Kidney glomerular epithelial cell (primary cell): ENCODE data around the gene TMPRSS3.

Source experiments
- DNase-seq: peaks from one replicate; lab custom pipeline; 2025; lab: John Stamatoyannopoulos, UW

TMPRSS3 gene

DNA sequence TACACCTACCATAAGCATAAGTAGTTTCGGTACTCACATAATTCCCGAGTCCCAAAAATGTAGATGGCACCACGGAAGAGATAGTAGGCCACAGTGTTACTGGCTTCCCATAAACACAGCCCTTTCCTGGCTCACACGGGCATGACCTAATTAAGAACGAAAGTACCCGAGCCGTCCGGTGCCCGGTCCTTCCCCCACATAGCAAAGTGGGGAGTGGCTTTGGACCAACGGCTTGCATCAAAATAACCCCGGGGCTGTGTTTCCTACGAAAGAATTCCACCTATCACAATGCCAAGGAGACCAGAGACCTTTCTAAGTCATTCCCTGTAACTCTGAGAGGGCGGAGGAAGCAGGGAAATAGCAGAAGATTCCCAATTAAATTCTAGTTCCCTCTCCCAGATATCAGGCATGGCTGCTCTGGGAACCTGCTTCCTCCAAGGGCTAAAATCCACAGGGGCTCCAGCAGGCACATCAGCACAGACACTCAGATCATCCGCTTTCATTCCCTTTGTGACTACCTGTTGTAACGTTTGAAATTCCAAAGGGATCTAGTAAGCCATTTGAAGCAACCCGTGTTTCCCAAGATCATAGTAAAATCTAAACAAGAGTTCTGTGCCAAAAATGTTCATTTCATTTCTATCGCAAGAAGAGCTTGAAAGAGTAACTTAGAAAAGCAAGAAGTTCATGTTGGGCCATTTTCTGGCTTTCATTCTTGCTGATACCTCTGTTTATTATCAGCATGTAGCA is at the start of gene TMPRSS3:
Gene TMPRSS3 (minus strand): TSS at position 148 of the 747 bp plus-strand sequence. CDS start 635 bp downstream, outside the sequence.
- DNase-seq = no peak

DNA sequence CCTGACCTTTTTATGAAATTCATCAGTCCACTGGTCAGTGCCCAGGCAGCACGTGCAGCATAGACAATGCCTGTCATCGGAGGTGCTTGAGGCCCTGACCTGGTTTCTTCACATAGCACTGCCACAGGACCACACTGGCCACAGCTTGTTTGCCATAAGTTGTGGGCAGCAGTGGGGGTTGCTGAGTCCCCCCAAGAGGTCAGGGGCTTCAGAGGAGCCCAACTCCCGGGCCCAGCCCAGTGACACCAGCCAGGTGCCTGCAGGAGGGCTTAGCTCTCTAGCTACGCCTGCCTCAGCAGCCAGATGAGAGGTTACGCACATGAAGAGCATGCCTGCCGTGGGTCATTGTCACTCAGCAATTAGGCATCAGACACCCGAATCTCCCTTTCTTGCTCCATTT is 49.5 kb upstream of the TMPRSS3 start:
- DNase-seq = no peak

DNA sequence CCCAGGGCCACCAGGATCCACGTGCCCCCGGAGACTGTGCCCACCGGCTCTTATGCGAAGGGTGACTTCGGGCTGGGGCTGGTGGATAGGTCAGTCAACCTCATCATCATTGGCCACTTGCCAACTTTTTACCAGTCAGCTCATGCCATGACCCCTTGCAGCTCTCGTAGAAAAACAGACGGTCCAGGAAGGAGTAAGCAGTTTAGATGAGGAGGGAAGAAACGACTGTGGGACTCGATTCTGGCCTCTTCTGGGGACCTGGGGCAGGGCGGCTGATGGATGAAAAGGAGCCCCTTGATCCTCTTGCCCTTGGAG is 48.9 kb upstream of the TMPRSS3 start:
- DNase-seq = no peak

DNA sequence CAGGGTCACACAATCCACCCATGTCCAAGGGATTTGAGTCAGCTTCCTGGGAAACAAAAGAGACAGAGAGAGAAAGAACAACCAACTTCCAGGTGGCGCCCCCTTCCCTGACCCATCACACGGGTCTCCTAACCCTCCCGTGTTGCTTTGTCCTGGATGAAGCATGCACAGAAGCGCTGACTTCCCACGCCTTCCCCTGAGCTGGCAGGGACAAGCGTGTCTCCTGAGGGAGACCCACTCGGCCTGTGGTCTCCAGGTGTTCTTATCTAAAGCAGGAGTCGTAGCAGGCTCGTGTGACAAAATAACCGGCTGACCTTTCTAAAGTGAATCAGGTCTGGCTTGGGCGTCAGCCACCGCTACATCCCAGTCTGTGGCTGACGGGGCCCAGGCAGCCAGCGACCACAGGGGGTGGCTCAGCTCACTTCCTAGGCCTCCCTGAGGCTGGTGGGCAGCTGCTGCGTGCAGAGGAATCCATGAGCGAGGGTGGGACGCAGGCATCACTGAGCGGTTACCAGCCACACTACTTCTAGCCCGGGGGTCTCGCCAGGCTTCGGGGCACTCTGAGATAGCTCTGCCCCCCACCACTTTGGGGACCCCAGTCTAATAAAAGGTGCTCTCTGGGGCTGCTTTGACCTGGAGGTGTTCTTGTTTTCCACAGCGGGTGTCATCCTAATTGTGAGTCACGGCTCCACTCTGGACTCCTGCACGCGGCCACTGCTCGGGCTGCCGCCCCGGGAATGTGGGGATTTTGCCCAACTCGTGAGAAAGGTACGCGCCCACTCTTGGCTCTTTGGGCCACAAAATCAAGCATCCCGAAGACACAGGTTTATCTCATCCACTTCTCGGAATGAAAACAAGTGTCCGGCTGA is 48.3 kb upstream of the TMPRSS3 start:
- no peak for DNase-seq

DNA sequence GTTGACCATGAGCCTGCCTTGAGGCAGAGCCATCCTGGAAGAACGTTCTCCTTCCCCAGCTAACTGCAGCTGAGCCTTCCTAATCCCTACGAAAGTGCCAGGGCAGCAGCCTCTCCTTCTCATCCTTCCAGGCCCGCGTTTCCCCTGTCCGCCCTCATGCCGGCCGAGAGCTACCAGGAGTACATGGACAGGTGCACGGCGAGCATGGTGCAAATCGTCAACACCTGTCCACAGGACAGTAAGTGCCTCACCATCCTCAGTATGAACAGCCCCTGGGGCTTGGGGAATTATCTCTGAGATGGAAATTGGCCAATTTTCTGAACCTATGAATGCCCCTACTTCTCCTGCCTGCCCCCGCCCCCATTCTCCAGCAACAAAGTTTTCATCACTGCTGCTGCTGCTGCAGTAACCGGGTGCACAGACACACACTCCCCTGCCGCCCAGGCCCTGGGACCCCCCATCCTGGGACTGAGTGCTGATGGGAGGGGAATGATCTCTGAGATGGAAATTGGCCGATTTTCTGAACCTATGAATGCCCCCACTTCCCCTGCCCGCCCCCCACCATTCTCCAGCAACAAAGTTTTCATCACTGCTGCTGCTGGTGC is 47.4 kb upstream of the TMPRSS3 start:
- no peak for DNase-seq

DNA sequence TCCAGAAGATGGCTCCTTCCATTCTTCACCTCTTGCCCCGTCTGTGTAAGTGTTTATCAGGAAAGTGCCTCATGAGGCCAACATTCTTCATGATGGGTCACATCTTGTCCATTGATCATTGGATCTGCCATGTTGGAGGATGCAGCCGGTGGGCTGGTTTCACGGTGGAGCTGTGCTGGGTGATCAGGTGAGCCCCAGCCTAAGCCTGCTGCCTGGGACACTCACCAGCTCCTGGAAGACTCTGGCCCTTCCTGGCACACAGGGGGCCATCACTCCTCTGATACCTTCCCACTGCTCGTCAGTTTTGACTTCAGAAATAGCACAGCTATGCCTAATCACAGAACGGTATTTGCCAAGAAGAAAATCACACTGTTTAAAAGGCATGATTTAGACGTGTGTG is 46.1 kb upstream of the TMPRSS3 start:
- no peak for DNase-seq

DNA sequence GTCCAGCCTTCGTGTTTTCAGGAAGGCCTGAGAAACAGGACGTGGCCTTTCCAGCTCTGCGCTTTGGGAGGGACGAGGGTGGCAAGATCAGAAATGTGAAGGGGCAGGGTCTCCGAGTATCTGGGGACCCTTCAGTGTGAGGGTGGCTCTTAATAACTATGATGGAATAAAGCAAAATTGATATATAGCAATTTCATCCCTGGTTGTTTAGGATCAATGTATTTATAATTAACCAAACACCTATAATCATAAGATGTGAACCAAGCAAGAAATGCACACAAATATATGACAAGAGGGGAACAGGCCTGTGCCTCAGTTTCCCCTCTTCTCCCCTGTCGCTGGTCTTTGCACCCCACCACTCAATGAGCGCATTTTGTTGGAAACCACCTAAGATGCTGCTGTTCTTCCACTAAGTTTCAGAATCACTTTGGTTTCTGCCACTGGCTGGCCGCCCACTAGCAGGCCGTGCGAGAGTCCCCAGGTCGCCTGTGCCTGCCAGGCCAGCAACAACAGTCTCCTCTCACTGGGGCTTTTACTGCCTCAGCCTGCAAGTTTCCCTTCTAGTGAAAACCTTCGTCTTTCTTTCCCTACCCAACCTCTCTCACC is 44.4 kb upstream of the TMPRSS3 start:
- no peak for DNase-seq

DNA sequence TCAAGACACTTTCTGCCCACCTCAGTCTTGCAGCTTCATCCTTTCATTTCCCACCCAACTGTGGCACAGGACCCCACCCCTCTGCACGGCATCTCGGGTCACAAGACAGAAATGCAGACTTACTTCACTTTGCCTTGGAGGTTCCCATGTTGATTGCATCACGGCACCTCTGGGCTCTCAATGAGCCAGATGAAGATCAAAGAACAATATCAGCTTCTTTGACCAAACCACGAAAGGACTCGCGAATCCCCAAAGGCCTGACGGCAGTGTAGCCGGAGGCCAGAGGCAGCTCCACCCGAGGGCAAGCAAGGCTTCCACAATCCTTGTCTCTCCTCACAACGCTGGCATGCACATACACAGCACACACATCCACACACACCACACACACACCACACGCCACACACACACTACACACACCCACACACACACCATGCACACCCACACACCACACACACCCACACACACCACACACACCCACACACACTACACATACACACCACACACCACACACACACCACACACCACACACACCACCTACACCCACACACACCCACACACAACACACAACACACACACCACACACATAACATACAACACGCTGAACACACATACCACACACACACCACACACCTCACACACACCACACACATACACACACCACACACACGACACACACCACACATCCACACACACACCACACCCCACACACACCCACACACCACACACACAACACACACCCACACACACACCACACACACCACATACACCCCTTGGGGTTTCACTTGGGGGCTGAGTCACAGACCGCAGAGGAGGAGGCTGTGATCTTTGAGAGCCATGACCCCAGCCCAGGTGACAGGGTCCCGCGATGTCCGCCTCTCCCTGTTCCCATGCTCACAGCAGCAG is 43.7 kb upstream of the TMPRSS3 start:
- DNase-seq = no peak

DNA sequence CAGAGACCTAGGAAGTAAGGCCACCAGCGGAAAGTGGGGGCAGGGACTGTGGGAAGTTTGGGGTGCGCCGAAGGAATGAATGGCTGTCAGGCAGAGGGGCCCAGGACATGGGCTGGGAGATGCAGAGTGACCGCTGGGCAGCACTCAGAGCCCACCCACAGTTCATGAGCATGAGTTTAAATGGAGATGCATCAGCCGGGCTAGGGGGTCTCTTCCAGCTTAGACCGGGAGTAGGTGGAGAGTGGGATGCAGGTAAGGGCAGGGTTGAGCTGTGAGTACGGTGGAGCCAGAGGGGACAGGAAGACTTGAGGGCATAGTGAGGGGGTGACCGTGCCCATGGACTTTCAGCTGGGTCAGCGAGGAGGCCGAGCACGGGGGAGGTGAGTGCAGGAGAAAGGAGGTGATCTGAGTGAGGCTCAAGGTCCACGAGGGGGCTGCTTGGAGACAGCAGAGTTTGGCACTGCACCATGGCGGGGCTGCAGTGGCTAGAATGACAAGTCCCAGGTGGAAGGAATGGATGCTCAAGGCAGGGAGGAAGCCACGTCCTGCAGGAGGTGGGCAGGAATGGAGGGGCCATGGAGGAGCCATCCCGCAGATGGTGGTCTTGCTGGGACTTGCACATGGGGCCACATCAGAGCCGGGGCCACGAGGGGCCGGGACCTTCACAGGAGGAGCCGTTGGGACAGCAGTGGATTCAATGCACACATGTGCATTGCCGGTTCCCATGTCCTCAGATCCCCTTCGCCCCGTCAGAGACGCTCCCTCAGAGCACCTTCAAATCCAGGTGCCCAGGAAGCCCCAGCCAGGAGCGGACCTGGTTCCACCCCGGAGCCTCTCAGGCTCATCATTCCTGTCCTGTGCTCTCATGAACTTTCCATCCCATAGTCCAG is 42.7 kb upstream of the TMPRSS3 start:
- no peak for DNase-seq

DNA sequence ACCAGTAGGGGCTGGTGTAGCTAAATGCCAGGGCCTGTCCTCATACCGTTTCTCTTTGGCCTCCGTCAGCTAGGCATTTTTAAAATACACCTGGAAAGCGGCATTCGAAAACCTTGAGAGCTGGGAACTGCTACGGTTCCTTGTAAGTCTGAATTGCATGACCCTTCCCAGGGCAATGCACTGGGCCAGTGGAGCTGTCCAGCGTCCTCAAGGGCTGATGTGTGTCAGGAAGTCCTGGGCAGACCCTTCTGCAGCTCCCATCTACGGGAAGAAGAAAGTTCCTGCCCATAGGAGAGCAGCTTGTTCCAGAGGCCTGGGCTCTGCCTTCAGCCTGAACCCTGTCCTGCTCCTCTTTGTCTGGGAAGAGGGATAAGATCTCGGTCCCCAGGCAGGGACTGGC is 41.9 kb upstream of the TMPRSS3 start:
- no peak for DNase-seq

DNA sequence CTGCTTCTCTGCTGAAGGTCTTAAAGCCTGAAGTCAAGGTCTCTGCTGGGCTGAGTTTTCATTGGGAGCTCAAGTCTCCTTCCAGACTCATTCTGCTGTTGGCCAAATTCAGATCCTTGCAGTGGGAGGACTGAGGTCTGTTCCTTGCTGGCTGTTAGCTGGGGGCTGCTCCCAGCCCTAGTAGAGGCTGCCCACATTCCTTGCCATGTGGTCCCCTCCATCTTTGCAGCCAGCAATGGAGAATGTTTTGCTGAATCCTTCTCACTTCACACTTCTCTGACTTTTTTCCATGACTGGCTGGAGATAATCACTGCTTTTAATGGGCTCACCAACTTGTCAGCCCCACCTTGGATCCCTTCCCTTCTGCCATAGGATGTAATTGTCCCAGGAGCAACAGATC is 41.1 kb upstream of the TMPRSS3 start:
- DNase-seq = no peak

DNA sequence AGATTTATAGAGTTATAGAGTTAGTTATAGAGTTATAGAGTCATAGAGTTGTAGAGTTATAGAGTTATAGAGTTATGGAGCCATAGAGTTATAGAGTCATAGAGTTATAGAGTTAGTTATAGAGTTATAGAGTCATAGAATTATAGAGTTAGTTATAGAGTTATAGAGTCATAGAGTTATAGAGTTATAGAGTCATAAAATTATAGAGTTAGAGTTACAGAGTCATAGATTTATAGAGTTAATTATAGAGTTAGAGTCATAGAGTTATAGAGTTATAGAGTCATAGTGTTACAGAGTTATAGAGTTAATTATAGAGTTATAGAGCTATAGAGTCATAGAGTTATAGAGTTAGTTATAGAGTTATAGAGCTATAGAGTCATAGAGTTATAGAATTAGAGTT is 40.0 kb upstream of the TMPRSS3 start:
- no peak for DNase-seq

DNA sequence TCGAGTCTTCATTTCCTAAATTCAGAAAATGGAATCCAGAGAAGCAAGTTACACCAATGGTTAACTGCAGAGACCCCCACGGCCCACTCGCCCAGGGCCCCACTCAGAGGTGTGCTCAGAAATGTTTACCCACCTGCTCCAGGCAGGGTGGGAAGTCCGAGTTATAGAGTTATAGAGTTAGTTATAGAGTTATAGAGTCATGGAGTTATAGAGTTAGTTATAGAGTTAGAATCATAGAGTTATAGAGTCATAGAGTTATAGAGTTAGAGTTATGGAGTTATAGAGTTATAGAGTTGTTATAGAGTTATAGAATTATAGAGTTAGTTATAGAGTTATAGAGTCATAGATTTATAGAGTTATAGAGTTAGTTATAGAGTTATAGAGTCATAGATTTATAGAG is 39.5 kb upstream of the TMPRSS3 start:
- no peak for DNase-seq

DNA sequence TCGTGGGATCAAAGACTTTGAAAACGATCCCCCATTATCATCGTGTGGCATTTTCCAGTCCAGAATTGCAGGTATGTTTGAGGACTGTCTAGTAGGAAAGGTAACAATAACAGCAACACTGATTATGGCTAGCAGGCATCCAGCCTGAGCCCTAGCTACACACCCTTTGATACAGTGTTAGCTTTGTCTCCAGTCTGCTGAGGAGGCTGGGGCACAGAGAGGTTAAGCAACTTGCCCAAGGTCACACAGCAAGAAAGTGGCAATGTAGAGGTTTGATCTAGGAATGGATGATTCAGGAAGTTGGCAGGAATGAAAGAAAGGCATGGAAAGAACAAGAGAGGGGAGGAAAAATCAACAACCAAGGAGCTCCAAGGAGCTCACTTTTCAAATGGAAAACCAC is 39.0 kb upstream of the TMPRSS3 start:
- DNase-seq = no peak

DNA sequence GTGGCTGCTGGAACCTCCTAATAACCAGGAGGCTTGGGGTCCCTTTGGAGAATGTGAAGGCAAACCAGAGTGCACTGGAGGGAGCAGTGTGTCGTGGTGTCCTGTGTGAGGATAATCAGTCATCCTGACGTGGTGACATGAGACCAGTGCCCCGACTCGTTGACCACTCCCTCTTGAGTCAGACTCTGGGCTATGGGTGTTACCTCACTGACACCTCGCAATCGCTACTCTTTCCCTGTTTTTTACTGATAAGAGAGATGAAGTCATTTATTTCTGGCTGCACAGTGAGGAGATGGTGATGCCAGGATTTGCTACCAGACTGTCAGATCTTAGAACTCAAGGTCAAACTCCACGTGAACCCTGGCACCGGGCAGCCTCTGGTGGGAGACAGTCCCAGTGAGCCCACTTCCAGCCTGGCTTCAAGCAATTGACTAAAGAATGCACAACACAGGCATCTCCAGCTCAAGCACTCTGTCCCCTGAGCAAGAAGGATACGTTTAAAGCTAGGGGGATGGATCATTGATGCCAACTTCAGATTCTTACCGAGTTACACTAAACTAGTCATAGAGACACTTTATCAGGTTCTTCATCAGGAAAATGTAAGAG is 38.2 kb upstream of the TMPRSS3 start:
- DNase-seq = no peak

DNA sequence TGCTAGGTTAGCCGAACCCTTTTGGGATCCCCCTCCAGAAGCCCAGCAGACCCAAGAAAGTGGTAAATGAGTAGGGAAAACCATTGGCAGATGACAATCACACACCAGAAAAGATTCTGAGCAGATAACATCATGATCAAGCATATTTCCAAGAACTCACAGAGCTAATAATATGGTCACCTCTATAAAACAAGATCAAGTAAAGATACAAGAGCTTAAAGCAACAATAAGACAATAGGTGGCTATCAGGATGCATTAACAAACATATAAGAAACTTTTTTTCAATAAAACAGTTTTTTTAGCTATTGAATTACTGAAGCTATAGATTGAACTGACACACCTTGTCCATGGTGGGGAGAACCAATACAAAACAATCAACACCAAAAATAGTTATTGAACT is 36.8 kb upstream of the TMPRSS3 start:
- no peak for DNase-seq

DNA sequence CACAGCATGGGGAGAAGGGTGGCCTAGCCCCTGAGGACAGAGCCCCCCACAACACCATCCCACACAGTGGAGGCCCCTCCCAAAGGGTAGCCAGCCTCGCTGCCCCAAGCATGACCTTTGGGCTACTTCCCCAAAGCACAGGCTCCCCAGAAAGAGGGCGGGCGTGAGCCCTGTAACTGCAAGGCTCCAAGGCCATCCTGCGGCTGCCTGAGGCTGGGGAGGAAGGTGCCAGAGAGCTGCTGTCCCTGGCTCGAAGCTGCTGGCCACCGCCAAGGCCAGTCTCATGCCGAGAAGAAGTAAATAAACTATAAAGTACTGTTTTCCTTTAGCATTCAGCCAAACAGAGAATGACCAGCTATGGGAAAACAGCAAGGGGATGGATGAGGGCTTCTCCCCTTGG is 35.3 kb upstream of the TMPRSS3 start:
- no peak for DNase-seq

DNA sequence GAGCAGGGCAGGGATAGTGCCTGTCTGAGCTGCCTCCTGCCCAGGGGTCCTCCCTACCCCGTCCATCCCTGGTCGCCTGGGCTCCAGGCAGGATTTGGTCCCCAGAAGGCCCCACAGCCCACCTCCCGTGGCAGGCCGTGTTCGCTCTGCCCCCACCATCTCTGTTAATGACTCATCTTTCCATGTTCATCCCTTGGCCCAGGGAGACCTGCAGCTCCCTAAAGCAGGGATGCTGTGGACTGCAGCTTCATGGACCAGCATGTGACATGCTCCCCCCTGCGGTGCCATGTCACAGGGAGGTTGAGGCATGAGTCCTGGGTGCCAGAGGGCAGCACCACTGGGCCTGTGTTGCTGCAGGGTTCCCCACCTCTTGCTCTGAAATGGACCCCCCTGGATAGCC is 34.7 kb upstream of the TMPRSS3 start:
- DNase-seq = no peak

DNA sequence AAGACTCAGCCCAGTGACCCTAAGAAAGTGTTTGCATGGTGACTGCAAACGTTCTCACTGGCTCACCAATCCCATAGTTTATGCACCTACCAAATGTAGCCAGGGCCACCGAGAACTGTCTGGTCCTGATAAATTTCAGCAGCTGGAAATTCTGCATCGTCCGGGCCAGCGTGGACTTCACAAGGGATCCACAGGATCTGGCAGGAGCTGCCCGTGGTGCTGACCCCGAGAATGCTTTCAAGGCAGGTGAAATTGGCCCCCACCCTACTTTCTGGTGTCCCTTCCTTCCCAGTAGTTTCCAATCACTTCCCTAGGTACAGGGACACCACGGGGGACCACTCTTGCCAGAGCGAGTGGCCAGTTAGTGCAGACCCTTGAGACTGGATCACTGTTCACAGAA is 34.0 kb upstream of the TMPRSS3 start:
- no peak for DNase-seq

DNA sequence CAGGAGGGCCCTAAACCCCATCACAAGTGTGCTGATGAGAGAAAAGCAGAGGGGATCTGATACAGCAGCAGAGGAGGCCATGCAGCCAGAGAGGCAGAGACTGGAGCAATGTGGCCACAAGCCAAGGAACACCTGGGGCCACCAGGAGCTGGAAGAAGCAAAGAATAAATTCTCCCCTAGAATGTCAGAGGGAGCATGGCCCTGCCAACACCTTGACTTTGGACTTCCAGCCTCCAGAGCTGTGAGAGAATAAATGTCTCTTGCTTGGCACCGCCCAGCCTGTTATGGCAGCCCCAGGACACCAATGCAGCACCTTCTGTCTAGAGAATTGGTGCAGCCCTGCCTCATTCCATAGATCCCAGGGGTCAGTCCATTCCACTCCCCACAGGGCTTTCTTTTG is 33.2 kb upstream of the TMPRSS3 start:
- no peak for DNase-seq
